GM12878 (cell line): Measurements from ENCODE around the gene CLDN15. TPM values are rescaled to one million over a fixed set of nuclear protein-coding genes. Genes with fewer than 3 reads are reported as not detected.

Experiments
- ATAC-seq: fragments of 200-7000 bp; cut with Tn5 transposase; 3 replicates; pipeline ENCODE4 v1.9.1; 2020; ENCODE audit warnings: mild to moderate bottlenecking, moderate library complexity
- BruUV-seq: library from RNA; stranded (reverse); fragments of 400-500 nt; replicated peaks from 2 replicates; lab custom pipeline; 2021; lab: Mats Ljungman, UMichigan
- CTCF ChIA-PET: fragments of 300-600 bp; sonication (Branson Sonifier 250); formaldehyde crosslinking; extraction: SDS; loops from one replicate; lab custom pipeline; 2021; ENCODE audit warnings: inconsistent platforms; lab: Yijun Ruan, JAX
- POLR2A ChIA-PET: fragments of 350-600 bp; formaldehyde crosslinking; extraction: SDS; loops from one replicate; lab custom pipeline; 2021; ENCODE audit warnings: inconsistent platforms; lab: Charles Lee
- RAD21 ChIA-PET: fragments of 300-600 bp; sonication (Branson Sonifier 250); formaldehyde crosslinking; loops from one replicate; lab custom pipeline; 2023; ENCODE audit warnings: antibody characterized with exemption; ENCODE audit not compliant: unreplicated experiment; lab: Charles Lee
- SMC1A ChIA-PET: fragments of 300-600 bp; sonication (Branson Sonifier 250); formaldehyde crosslinking; loops from one replicate; lab custom pipeline; 2023; ENCODE audit not compliant: unreplicated experiment, uncharacterized antibody; lab: Charles Lee
- DNase-seq: peaks from one replicate; pipeline ENCODE4 v3.0.0-alpha.2; 2011; ENCODE audit warnings: low read depth, low spot score
- FAIRE-seq: peaks from 3 replicates; lab custom pipeline; 2011; peaks lifted over from hg19 to GRCh38; lab: Jason Lieb, UNC
- H2AFZ ChIP-seq: 2 replicates; pipeline ENCODE4 v1.6.0; 2011; ENCODE audit warnings: low read depth, low read length, control low read depth; ENCODE audit not compliant: control insufficient read depth
- H3K27ac ChIP-seq: 2 replicates; pipeline ENCODE4 v1.5.1; 2011; ENCODE audit warnings: control low read depth; ENCODE audit not compliant: control insufficient read depth, insufficient read depth
- H3K27me3 ChIP-seq, 2 experiments: replicated peaks in 1 of 2; 2 replicates each; pipeline versions ENCODE4 v1.6.0 to v1.6.1; 2011; ENCODE audit warnings: low read length in 1 of 2; ENCODE audit not compliant: control insufficient read depth in 2 of 2, insufficient read depth in 2 of 2
- H3K36me3 ChIP-seq, 2 experiments: 2 replicates each; pipeline ENCODE4 v1.5.1; 2011; ENCODE audit warnings: low read length in 1 of 2; ENCODE audit not compliant: control insufficient read depth in 2 of 2, insufficient read depth in 2 of 2
- H3K4me1 ChIP-seq: 2 replicates; pipeline ENCODE4 v1.6.1; 2011; ENCODE audit warnings: mild to moderate bottlenecking, low read length, moderate library complexity, mixed read lengths; ENCODE audit not compliant: control insufficient read depth, insufficient read depth
- H3K4me2 ChIP-seq: 2 replicates; pipeline ENCODE4 v1.6.0; 2011; ENCODE audit warnings: control low read depth; ENCODE audit not compliant: control insufficient read depth, insufficient read depth
- H3K4me3 ChIP-seq: fragments of 200-600 bp; sonication (generic); 2 replicates; pipeline ENCODE4 v1.5.1; 2016
- H3K79me2 ChIP-seq: 2 replicates; pipeline ENCODE4 v1.6.0; 2011; ENCODE audit warnings: low read length; ENCODE audit not compliant: control insufficient read depth, insufficient read depth
- H3K9ac ChIP-seq: 2 replicates; pipeline ENCODE4 v1.8.0; 2011; ENCODE audit warnings: low read length, control low read depth, mixed read lengths; ENCODE audit not compliant: control insufficient read depth, insufficient read depth
- H3K9me3 ChIP-seq: replicated peaks from 3 replicates; pipeline ENCODE4 v1.5.1; 2011; ENCODE audit warnings: mild to moderate bottlenecking, low read length; ENCODE audit not compliant: control insufficient read depth, insufficient read depth
- H4K20me1 ChIP-seq: 2 replicates; pipeline ENCODE4 v1.6.0; 2011; ENCODE audit not compliant: control insufficient read depth, insufficient read depth
- BCL11A ChIP-seq: IDR thresholded peaks from 2 replicates; pipeline ENCODE4 v1.6.1; 2011; ENCODE audit warnings: low read depth, low read length
- DPF2 ChIP-seq: fragments of 450-650 bp; IDR thresholded peaks from 2 replicates; pipeline ENCODE4 v1.6.1; 2017; ENCODE audit warnings: mild to moderate bottlenecking
- KAT2A ChIP-seq: conservative IDR thresholded peaks from 2 replicates; pipeline ENCODE4 v1.6.1; 2011; ENCODE audit warnings: low read depth, low read length; ENCODE audit not compliant: control insufficient read depth
- MEF2A ChIP-seq: IDR thresholded peaks from 2 replicates; pipeline ENCODE4 v1.6.1; 2011; ENCODE audit warnings: low read depth, mild to moderate bottlenecking, low read length, moderate library complexity; ENCODE audit not compliant: insufficient read depth
- POLR2AphosphoS5 ChIP-seq: IDR thresholded peaks from 2 replicates; pipeline ENCODE4 v1.6.1; 2011; ENCODE audit warnings: mild to moderate bottlenecking, low read length, inconsistent platforms
- POU2F2 ChIP-seq: IDR thresholded peaks from 3 replicates; pipeline ENCODE4 v1.6.1; 2011; ENCODE audit warnings: low read depth, mild to moderate bottlenecking, low read length, borderline replicate concordance
- RAD21 ChIP-seq: IDR thresholded peaks from 2 replicates; pipeline ENCODE4 v1.6.1; 2011; ENCODE audit warnings: mild to moderate bottlenecking, low read depth, low read length, moderate library complexity; ENCODE audit not compliant: insufficient read depth
- WGBS: methylation state at CpG from one replicate; pipeline ENCODE4 v1.1.6; 2016; ENCODE audit warnings: low lambda C conversion rate; ENCODE audit not compliant: insufficient replicate concordance, insufficient coverage; ENCODE audit errors: missing lambda C conversion rate; 5-methylcytosine and 5-hydroxymethylcytosine counted together
- in situ Hi-C: fragments of 300-500 bp; cut with MboI; formaldehyde crosslinking; loops from 9 replicates; pipeline ENCODE4 v1.14.3; 2018; ENCODE audit warnings: mixed read lengths
- intact Hi-C: fragments of 100-400 bp; cut with micrococcal nuclease; formaldehyde crosslinking; loops from one replicate; pipeline ENCODE4 v1.14.2; 2022; ENCODE audit not compliant: unreplicated experiment
- polyA plus RNA-seq, 11 experiments: library from polyadenylated mRNA; depleted of rRNA in 4 of 11; unstranded in 6 of 11; stranded (reverse) in 5 of 11; fragments of >200 nt; fragmentation: Nextera tagmentation in 4 of 11; fragmentation: Illumina TruSeq in 1 of 11; extraction: Ambion mirVana in 4 of 11; extraction: Trizol in 1 of 11; gene quantifications; 1 replicate in 1 of 11; 2 replicates in 10 of 11; pipeline versions ENCODE4 v1.2.1 to v1.2.3, GENCODE V29; 2011 to 2016; ENCODE audit warnings: inconsistent platforms in 2 of 11, missing spikeins in 2 of 11, low read depth in 1 of 11
- total RNA-seq, 4 experiments: library from RNA; depleted of rRNA in 3 of 4; stranded (reverse); fragments of >200 nt in 3 of 4; fragmentation: Illumina TruSeq in 1 of 4; extraction: Trizol in 1 of 4; gene quantifications; 2 replicates each; pipeline versions ENCODE4 v1.2.1 to v1.2.3, GENCODE V29; 2013 to 2021

CLDN15 gene
- total and polyA plus RNA-seq, 10 of the 15 experiments (the other 5 are each of a cell fraction or from before 2014, with no cell fraction given): 0.47 to 15.0 (median 6.6) TPM

- SMC1A ChIA-PET: no interaction called here
- in situ Hi-C loops (no loop called here), intact Hi-C loops (no loop called here)
- no peak for ATAC-seq
- Histone ChIP-seq H3K4me3 (no peak overlapping the region), H4K20me1 (no peaks in the 10 kb centered on the region), H3K27ac (no peak overlapping the region), H3K9ac (no peak overlapping the region), H3K27me3 (no peaks in the 10 kb centered on the region), H3K79me2 (peaks cover 13% of the 10 kb centered on the region), H2AFZ (no peak overlapping the region), H3K9me3 (no peaks in the 10 kb centered on the region), H3K36me3 (peaks cover 7 to 14% of the 10 kb centered on the region in 2 experiments; a peak in 3 of 4 replicates), H3K4me2 (no peak overlapping the region), H3K4me1 (peaks cover 6% of the 10 kb centered on the region)
- no peak for FAIRE-seq
- RAD21 ChIA-PET: no interaction called here
- no TSS peak for BruUV-seq
- TF ChIP-seq POU2F2: no peak
- TF ChIP-seq KAT2A: no peak
- no peak for TF ChIP-seq POLR2AphosphoS5
- TF ChIP-seq DPF2: no peak
- no peak for TF ChIP-seq BCL11A
- TF ChIP-seq RAD21: no peak
- TF ChIP-seq MEF2A: no peak
- WGBS: 85% methylated on average over 24 of the region's 27 CpGs
- POLR2A ChIA-PET: interaction anchor here (0.5 kb wide), 1 partner anchor 13 kb away, joined by 4 read pairs; no protein-coding TSS in a partner anchor
- CTCF ChIA-PET: no interaction called here
- no peak for DNase-seq
These were observed 1.8 kb upstream of the CLDN15 start for GRCh38 chr7:101239191-101239950.
